ENCODE data around the gene LARP1.
"Not testable (repeated sequence)": the region's sequence is repeated elsewhere in the genome, so short reads cannot be mapped to it uniquely, and the experiment has no call there.

Gene LARP1

GRCh38 chr5:154755361-154756008 is at the start of gene LARP1:
LARP1 (plus strand) TSS chr5:154755377; CDS start chr5:154755758, 381 bp downstream.
- no peak for DNase-seq

GRCh38 chr5:154706416-154706815 is 48.8 kb upstream of the LARP1 start:
- DNase-seq, result no peak

- no peak for DNase-seq
Observed at GRCh38 chr5:154707641-154708040, 47.5 kb upstream of the LARP1 start.

- no peak for DNase-seq
Observed at GRCh38 chr5:154708207-154708606, 47.0 kb upstream of the LARP1 start.

GRCh38 chr5:154708846-154709245 is 46.3 kb upstream of the LARP1 start:
- DNase-seq, result no peak

GRCh38 chr5:154709368-154710305 is 45.5 kb upstream of the LARP1 start:
- DNase-seq, result no peak

- DNase-seq, result no peak
Observed at GRCh38 chr5:154712518-154713437, 42.4 kb upstream of the LARP1 start.

- no peak for DNase-seq
Observed at GRCh38 chr5:154713615-154714125, 41.5 kb upstream of the LARP1 start.

- no peak for DNase-seq
Observed at GRCh38 chr5:154714266-154714986, 40.8 kb upstream of the LARP1 start.

- no peak for DNase-seq
Observed at GRCh38 chr5:154721481-154722058, 33.6 kb upstream of the LARP1 start.

GRCh38 chr5:154722097-154722496 is 33.1 kb upstream of the LARP1 start:
- no peak for DNase-seq

GRCh38 chr5:154722936-154723335 is 32.2 kb upstream of the LARP1 start:
- DNase-seq, result no peak

- DNase-seq, result no peak
Observed at GRCh38 chr5:154723740-154724505, 31.3 kb upstream of the LARP1 start.

GRCh38 chr5:154727361-154727760 is 27.8 kb upstream of the LARP1 start:
- DNase-seq, result no peak

- DNase-seq, result no peak
Observed at GRCh38 chr5:154728939-154729588, 26.1 kb upstream of the LARP1 start.

GRCh38 chr5:154729613-154730012 is 25.6 kb upstream of the LARP1 start:
- no peak for DNase-seq

- DNase-seq, result not testable (repeated sequence)
Observed at GRCh38 chr5:154730761-154731160, 24.4 kb upstream of the LARP1 start.

- DNase-seq, result peak; percentile 19
Observed at GRCh38 chr5:154732212-154732611, 23.0 kb upstream of the LARP1 start.

- no peak for DNase-seq
Observed at GRCh38 chr5:154734370-154735248, 20.6 kb upstream of the LARP1 start.

All from kidney glomerular epithelial cell (primary cell).